K562 (cell line): ENCODE results near the gene BEST1. TPM values are rescaled to one million over a fixed set of nuclear protein-coding genes. Genes with fewer than 3 reads are reported as not detected.
A peak's percentile ranks its signal among the peaks of the same experiment; 100 is the strongest.

Experiments used
- ATAC-seq: fragments of 200-7000 bp; cut with Tn5 transposase; 3 replicates; pipeline ENCODE4 v1.9.1; 2020; ENCODE audit warnings: moderate library complexity
- BruUV-seq: library from RNA; stranded (reverse); fragments of 400-500 nt; replicated peaks from 2 replicates; lab custom pipeline; 2021; lab: Mats Ljungman, UMichigan
- CTCF ChIA-PET: fragments of 300-600 bp; formaldehyde crosslinking; extraction: SDS; loops from one replicate; lab custom pipeline; 2021; ENCODE audit warnings: low intra/inter-chr PET ratio; lab: Yijun Ruan, JAX
- POLR2A ChIA-PET: fragments of 300-600, 350-650 bp; sonication (Branson Sonifier 250); formaldehyde crosslinking; extraction: SDS; loops from one replicate; lab custom pipeline; 2021; ENCODE audit warnings: antibody characterized with exemption, inconsistent platforms; lab: Yijun Ruan, JAX
- DNase-seq, 4 experiments: peaks; one replicate each; pipeline versions ENCODE4 v3.0.0 to v3.0.0-alpha.2; 2011 to 2018; ENCODE audit warnings: low spot score in 3 of 4, mixed read lengths in 3 of 4; ENCODE audit errors: extremely low read depth in 1 of 4
- FAIRE-seq: peaks from 2 replicates; lab custom pipeline; 2011; peaks lifted over from hg19 to GRCh38; lab: Jason Lieb, UNC
- H2AFZ ChIP-seq: 2 replicates; pipeline ENCODE4 v1.6.0; 2011; ENCODE audit warnings: low read depth, low read length, control low read depth, inconsistent platforms
- H3K27ac ChIP-seq: fragments of 200-600 bp; 3 replicates; pipeline ENCODE4 v1.8.0; 2011; ENCODE audit warnings: low read depth, mild to moderate bottlenecking, control low read depth, inconsistent platforms, low read length, moderate library complexity, mixed read lengths; ENCODE audit errors: extremely low read depth
- H3K27me3 ChIP-seq, 2 experiments: fragments of 300-600 bp in 1 of 2; 2 replicates in 1 of 2; 3 replicates in 1 of 2; pipeline versions ENCODE4 v1.6.0 to v1.8.0; 2011; ENCODE audit warnings: inconsistent platforms in 2 of 2, low read length in 2 of 2, mild to moderate bottlenecking in 1 of 2, mixed read lengths in 1 of 2, moderate library complexity in 1 of 2; ENCODE audit not compliant: control insufficient read depth in 2 of 2, insufficient read depth in 2 of 2
- H3K36me3 ChIP-seq: fragments of 300-600 bp; 3 replicates; pipeline ENCODE4 v1.8.0; 2011; ENCODE audit warnings: mild to moderate bottlenecking, low read length, inconsistent platforms; ENCODE audit not compliant: control insufficient read depth, insufficient read depth
- H3K4me1 ChIP-seq, 2 experiments: fragments of 200-600 bp in 1 of 2; replicated peaks in 1 of 2; 2 replicates in 1 of 2; 3 replicates in 1 of 2; pipeline versions ENCODE4 v1.5.1 to v1.8.0; 2011; ENCODE audit warnings: inconsistent platforms in 2 of 2, low read length in 2 of 2, mild to moderate bottlenecking in 1 of 2, mixed read lengths in 1 of 2, moderate library complexity in 1 of 2; ENCODE audit not compliant: control insufficient read depth in 2 of 2, insufficient read depth in 2 of 2
- H3K4me2 ChIP-seq: 2 replicates; pipeline ENCODE4 v1.6.1; 2011; ENCODE audit warnings: low read length, control low read depth, inconsistent platforms, mixed read lengths; ENCODE audit not compliant: insufficient read depth
- H3K4me3 ChIP-seq: fragments of 200-600 bp; sonication (generic), shearing (Covaris generic); 2 replicates; pipeline ENCODE4 v1.5.1; 2016; ENCODE audit warnings: control low read depth, inconsistent platforms
- H3K79me2 ChIP-seq: fragments of 200-600 bp; 3 replicates; pipeline ENCODE4 v1.8.0; 2011; ENCODE audit warnings: low read length, inconsistent platforms; ENCODE audit not compliant: control insufficient read depth, insufficient read depth
- H3K9ac ChIP-seq, 2 experiments: 2 replicates each; pipeline versions ENCODE4 v1.6.0 to v1.6.1; 2011; ENCODE audit warnings: low read depth in 2 of 2, low read length in 2 of 2, control low read depth in 1 of 2, inconsistent platforms in 1 of 2, mild to moderate bottlenecking in 1 of 2, mixed read lengths in 1 of 2; ENCODE audit not compliant: insufficient read depth in 1 of 2
- H3K9me1 ChIP-seq: one replicate; pipeline ENCODE4 v1.6.0; 2011; ENCODE audit warnings: inconsistent platforms, mild to moderate bottlenecking, low read length, moderate library complexity; ENCODE audit not compliant: control insufficient read depth, insufficient read depth
- H3K9me3 ChIP-seq: replicated peaks from 2 replicates; pipeline ENCODE4 v1.5.1; 2011; ENCODE audit warnings: low read depth, low read length, inconsistent platforms; ENCODE audit not compliant: control insufficient read depth, insufficient read depth
- H4K20me1 ChIP-seq: replicated peaks from 2 replicates; pipeline ENCODE4 v1.6.1; 2011; ENCODE audit warnings: low read length, inconsistent platforms, mixed read lengths; ENCODE audit not compliant: control insufficient read depth, insufficient read depth
- ARHGAP35 ChIP-seq: fragments of 450-650 bp; IDR thresholded peaks from 2 replicates; pipeline ENCODE4 v1.6.1; 2018; ENCODE audit not compliant: partially characterized antibody
- ARID3A ChIP-seq: IDR thresholded peaks from 2 replicates; pipeline ENCODE4 v1.6.1; 2012; ENCODE audit warnings: low read depth, low read length, improper control_type of control experiment, borderline replicate concordance
- ARNT ChIP-seq, 2 experiments: fragments of 450-650 bp; IDR thresholded peaks; 2 replicates each; pipeline ENCODE4 v1.6.1; 2016; ENCODE audit warnings: mild to moderate bottlenecking in 1 of 2
- BRF1 ChIP-seq: IDR thresholded peaks from 3 replicates; pipeline ENCODE4 v1.6.1; 2011; ENCODE audit warnings: borderline replicate concordance, mild to moderate bottlenecking; ENCODE audit not compliant: insufficient read length; ENCODE audit errors: extremely low read depth
- DPF2 ChIP-seq: fragments of 450-650 bp; IDR thresholded peaks from 2 replicates; pipeline ENCODE4 v1.6.1; 2016
- LEF1 ChIP-seq: fragments of 450-650 bp; IDR thresholded peaks from 2 replicates; pipeline ENCODE4 v1.6.1; 2016; ENCODE audit warnings: mild to moderate bottlenecking
- NRF1 ChIP-seq, 2 experiments: fragments of 450-650 bp; IDR thresholded peaks in 1 of 2; conservative IDR thresholded peaks in 1 of 2; 2 replicates each; pipeline ENCODE4 v1.6.1; 2014; ENCODE audit warnings: mild to moderate bottlenecking in 2 of 2
- PKNOX1 ChIP-seq: fragments of 450-650 bp; IDR thresholded peaks from 2 replicates; pipeline ENCODE4 v1.6.1; 2016
- SOX6 ChIP-seq: fragments of 450-650 bp; IDR thresholded peaks from 2 replicates; pipeline ENCODE4 v1.6.1; 2014; ENCODE audit warnings: mild to moderate bottlenecking
- TEAD2 ChIP-seq: fragments of 450-650 bp; IDR thresholded peaks from 2 replicates; pipeline ENCODE4 v1.6.1; 2016; ENCODE audit warnings: missing genetic modification characterization, control low read depth, missing compliant biosample characterization
- UBTF ChIP-seq, 2 experiments: IDR thresholded peaks; 2 replicates each; pipeline ENCODE4 v1.6.1; 2012; ENCODE audit warnings: improper control_type of control experiment in 2 of 2, low read depth in 2 of 2, low read length in 2 of 2, borderline replicate concordance in 1 of 2
- ZNF121 ChIP-seq: sonication (generic); formaldehyde crosslinking; conservative IDR thresholded peaks from 2 replicates; pipeline ENCODE4 v1.8.0; 2022; ENCODE audit warnings: missing genetic modification reagents
- WGBS: fragments of 100-300 bp; shearing (Covaris generic); methylation state at CpG from one replicate; pipeline ENCODE4 v1.1.6; 2016; ENCODE audit warnings: low coverage, mixed read lengths; ENCODE audit not compliant: insufficient coverage; ENCODE audit errors: missing lambda C conversion rate; 5-methylcytosine and 5-hydroxymethylcytosine counted together
- in situ Hi-C: fragments of 300-500 bp; cut with MboI; formaldehyde crosslinking; loops from 4 replicates; pipeline ENCODE4 v1.15.0; 2018; ENCODE audit warnings: inconsistent platforms, mixed read lengths
- intact Hi-C: fragments of 100-400 bp; cut with micrococcal nuclease; formaldehyde crosslinking; loops from 2 replicates; pipeline ENCODE4 v1.14.2; 2022
- polyA plus RNA-seq, 8 experiments: library from polyadenylated mRNA; depleted of rRNA in 4 of 8; stranded (reverse) in 5 of 8; unstranded in 3 of 8; fragments of >200 nt; fragmentation: Nextera tagmentation in 2 of 8; fragmentation: Illumina TruSeq in 1 of 8; extraction: Ambion mirVana in 2 of 8; extraction: Trizol in 1 of 8; gene quantifications; 2 replicates each; pipeline versions ENCODE4 v1.2.1 to v1.2.3, GENCODE V29; 2011 to 2014; ENCODE audit warnings: inconsistent platforms in 1 of 8, missing spikeins in 1 of 8
- total RNA-seq, 7 experiments: library from RNA; depleted of rRNA in 6 of 7; stranded (reverse); fragments of >200 nt in 6 of 7; fragmentation: Illumina TruSeq in 2 of 7; extraction: Trizol in 2 of 7; gene quantifications; 2 replicates each; pipeline versions ENCODE4 v1.2.1 to v1.2.3, GENCODE V29; 2011 to 2021; ENCODE audit warnings: low replicate concordance in 1 of 7
- TF ChIP-seq, protein P1 (sequence below): fragments of 450-650 bp; IDR thresholded peaks from 2 replicates; pipeline ENCODE4 v1.6.1; 2016; ENCODE audit warnings: antibody characterized with exemption

The BEST1 gene
- total and polyA plus RNA-seq, 9 of the 15 experiments (the other 6 are each of a cell fraction or from before 2014, with no cell fraction given): 0.07 to 1.3 (median 0.40) TPM

- POLR2A ChIA-PET: interaction anchor here (14.1 kb wide), 1 partner anchor 10 kb away, joined by 327 read pairs; the partner anchor contains the start of gene FTH1
- no peaks in the 10 kb centered on the region for H3K27me3 ChIP-seq
- CTCF ChIA-PET: interaction anchor here (1.2 kb wide), 1 partner anchor 154 kb away, joined by 7 read pairs; no protein-coding TSS in a partner anchor
- no peaks in the 10 kb centered on the region for H3K79me2 ChIP-seq
- no peaks in the 10 kb centered on the region for H3K36me3 ChIP-seq
- no peaks in the 10 kb centered on the region for H3K9me3 ChIP-seq
- ATAC-seq (peak; percentile 56), FAIRE-seq (peak; percentile 87), DNase-seq (peak; percentile 56 to 84 (median 70))
- H3K4me2 ChIP-seq: no peak overlapping the region
- in situ Hi-C loops (loop anchor here (5.0 kb wide), 1 partner anchor 157 kb away; no protein-coding TSS in a partner anchor), intact Hi-C loops (loop anchor here (1.0 kb wide), 1 partner anchor 100 kb away; no protein-coding TSS in a partner anchor)
- BruUV-seq: no TSS peak
- peak overlapping the region; percentile 23; the same call in 1 of the 3 replicates for H3K27ac ChIP-seq
- H3K4me3 ChIP-seq: no peak overlapping the region
- H3K9ac ChIP-seq: 0 out of 4 replicates have a peak overlapping the region, but pooled peaks of 1 of the 2 experiments have one; percentile 4
- peaks cover 36 to 40% of the 10 kb centered on the region in 2 experiments for H3K4me1 ChIP-seq
- 70% methylated on average over 9 of the region's 9 CpGs for WGBS
- no peaks in the 10 kb centered on the region for H4K20me1 ChIP-seq
- no peaks in the 10 kb centered on the region for H3K9me1 ChIP-seq
- peak overlapping the region; percentile 69; the same call in 1 of the 2 replicates for H2AFZ ChIP-seq
- TF ChIP-seq LEF1 (0 out of 2 replicates have a peak, but pooled peaks have one; percentile 52), PKNOX1 (peak; percentile 79), ARNT (IDR thresholded peaks at IDR 0.05) (no peak), UBTF (IDR thresholded peaks at IDR 0.05; ENCODE audit: borderline replicate concordance in 1 of 2, low read depth in 2 of 2, low read length in 2 of 2) (0 out of 4 replicates have a peak, but pooled peaks of 1 of the 2 experiments have one; percentile 27), ZNF121 (CRISPR knock-in tag) (peak; percentile 95), NRF1 (conservative IDR thresholded peaks at IDR 0.05 in 1 of 2, IDR thresholded peaks at IDR 0.05 in 1 of 2) (no peak), ARHGAP35 (no peak), TEAD2 (tag) (no peak), ARID3A (peak; percentile 85), BRF1 (no peak), DPF2 (peak; percentile 57; the same call in 1 of the 2 replicates), SOX6 (no peak)
- TF ChIP-seq, protein P1, sequence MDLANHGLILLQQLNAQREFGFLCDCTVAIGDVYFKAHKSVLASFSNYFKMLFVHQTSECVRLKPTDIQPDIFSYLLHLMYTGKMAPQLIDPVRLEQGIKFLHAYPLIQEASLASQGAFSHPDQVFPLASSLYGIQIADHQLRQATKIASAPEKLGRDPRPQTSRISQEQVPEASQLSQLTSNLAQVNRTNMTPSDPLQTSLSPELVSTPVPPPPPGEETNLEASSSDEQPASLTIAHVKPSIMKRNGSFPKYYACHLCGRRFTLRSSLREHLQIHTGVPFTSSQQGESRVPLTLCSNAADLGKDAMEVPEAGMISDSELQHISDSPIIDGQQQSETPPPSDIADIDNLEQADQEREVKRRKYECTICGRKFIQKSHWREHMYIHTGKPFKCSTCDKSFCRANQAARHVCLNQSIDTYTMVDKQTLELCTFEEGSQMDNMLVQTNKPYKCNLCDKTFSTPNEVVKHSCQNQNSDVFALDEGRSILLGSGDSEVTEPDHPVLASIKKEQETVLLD: no peak
Measured at GRCh38 chr11:61954106-61954850, 4.1 kb downstream of the BEST1 start.
